Adrenal gland (tissue), 12 donors: Measurements from ENCODE around the gene MTMR10. TPM values are rescaled to one million over a fixed set of nuclear protein-coding genes. Genes with fewer than 3 reads are reported as not detected.

ENCODE experiments used
- DNase-seq, 7 donors: peaks; one replicate each; pipeline ENCODE4 v3.0.0-alpha.2; 2019 to 2020
- H3K27ac ChIP-seq, 5 donors: fragments of 200-600 bp; sonication (generic) in 4 of 5; 1 replicate in 3 of 5; 2 replicates in 2 of 5; pipeline versions ENCODE4 v1.5.1 to v1.8.0; 2016 to 2020; ENCODE audit warnings: mild to moderate bottlenecking in 1 of 5
- H3K27me3 ChIP-seq: fragments of 200-600 bp; 2 replicates; pipeline ENCODE4 v1.8.0; 2021
- H3K36me3 ChIP-seq, 2 donors: fragments of 200-600 bp; replicated peaks in 1 of 2; 1 replicate in 1 of 2; 2 replicates in 1 of 2; pipeline versions ENCODE4 v1.5.1 to v1.8.0; 2018 to 2022
- H3K4me1 ChIP-seq, 2 donors: fragments of 200-600 bp; replicated peaks in 1 of 2; 1 replicate in 1 of 2; 2 replicates in 1 of 2; pipeline versions ENCODE4 v1.5.1 to v1.8.0; 2018 to 2021
- H3K4me3 ChIP-seq, 4 donors: fragments of 200-600 bp; sonication (generic) in 3 of 4; one replicate each; pipeline ENCODE4 v1.5.1; 2016 to 2018
- H3K9me3 ChIP-seq, 3 donors: fragments of 200-600 bp; sonication (generic) in 1 of 3; replicated peaks in 1 of 3; 1 replicate in 2 of 3; 2 replicates in 1 of 3; pipeline versions ENCODE4 v1.5.1 to v1.8.0; 2016 to 2021
- CTCF ChIP-seq, 6 experiments: fragments of 450-650 bp in 4 of 6; fragments of 200-600 bp in 2 of 6; sonication (generic) in 1 of 6; IDR thresholded peaks; 1 replicate in 5 of 6; 2 replicates in 1 of 6; pipeline versions ENCODE4 v1.5.1 to v1.8.0; 2016 to 2021; ENCODE audit warnings: antibody characterized with exemption in 6 of 6, mild to moderate bottlenecking in 2 of 6, moderate library complexity in 1 of 6
- POLR2A ChIP-seq, 2 donors: fragments of 450-650 bp; IDR thresholded peaks; one replicate each; pipeline ENCODE4 v1.6.1; 2017; ENCODE audit warnings: antibody characterized with exemption in 2 of 2, mild to moderate bottlenecking in 2 of 2, moderate library complexity in 1 of 2
- WGBS, 4 donors: extraction: QIAGEN DNeasy Blood & Tissue Kit in 2 of 4; methylation state at CpG; one replicate each; pipeline versions ENCODE4 v1.1.5 to v1.1.7; 2013 to 2017; 5-methylcytosine and 5-hydroxymethylcytosine counted together
- intact Hi-C, 2 donors: fragments of 100-400 bp; cut with DNase I; formaldehyde crosslinking; loops; one replicate each; pipeline versions ENCODE4 v1.14.1 to v1.15.0; 2022 to 2023
- polyA plus RNA-seq, 3 donors: library from polyadenylated mRNA; stranded (reverse); fragments of 200-250 nt in 2 of 3; fragments of 350-450 nt in 1 of 3; fragmentation: Illumina TruSeq in 1 of 3; extraction: RNeasy Lipid Tissue Mini Kit (QIAGEN cat#74804) in 1 of 3; gene quantifications; one replicate each; pipeline ENCODE4 v1.2.3, GENCODE V29; 2013 to 2014
- small RNA-seq, 2 donors: library from RNA; depleted of rRNA; stranded (forward); fragments of <200 nt; gene quantifications; one replicate each; pipeline ENCODE3, GENCODE V24; 2016
- total RNA-seq, 9 donors: library from RNA; depleted of rRNA in 4 of 9; stranded (reverse); fragments of >200 nt in 4 of 9; fragments of 120-200 nt in 1 of 9; fragmentation: NEBNext Ultra II Directional in 1 of 9; extraction: Animal tissue kit (Norgen Biotek cat#: 25700) in 1 of 9; gene quantifications; one replicate each; pipeline versions ENCODE4 v1.1.0 to v1.2.4, GENCODE V29; 2013 to 2023
- donor health status: healthy with polysubstance abuse.
- donor health status: Bipolar disorder and iron deficiency.
- donor health status: DM: yes; HTN: yes; CAD: no.
- donor health status: DM: no; HTN: no; CAD: no.
- donor health status: DM: no; HTN: no; CAD: no.
- donor health status: DM: yes; HTN: yes; CAD: no.

The MTMR10 gene
- total and polyA plus RNA-seq, 12 donors: 9.2 to 42.7 (median 21.5) TPM

GRCh38 chr15:30889196-30889595 is 102.2 kb downstream of the MTMR10 start:
- DNase-seq: no peak
- intact Hi-C loops: no loop called here
- TF ChIP-seq POLR2A (IDR thresholded peaks at IDR 0.05): no peak
- no peak for TF ChIP-seq CTCF (IDR thresholded peaks at IDR 0.05)
- Histone ChIP-seq H3K36me3 (no peaks in the 10 kb centered on the region), H3K4me1 (no peaks in the 10 kb centered on the region), H3K27me3 (no peaks in the 10 kb centered on the region), H3K9me3 (no peaks in the 10 kb centered on the region), H3K4me3 (no peak overlapping the region), H3K27ac (no peak overlapping the region)
- WGBS, 4 donors: 51 to 75% (median 60%) methylated on average over 4 of the region's 4 CpGs

Small RNA genes lying within 50 kb of the gene (small RNA-seq; reads per million reads assigned to genes)
- gene RNU6-466P: 0 reads per million in 2 donors

Other genes starting within 250 kb of the MTMR10 start
- 10 to 100 TPM in 8 of 9 donors, 1 to 10 TPM in 1; 5.7 to 30.0 (median 18.1) TPM for gene FAN1, start 87.7 kb downstream of the MTMR10 start, total RNA-seq
- 10 to 100 TPM; 15.3 to 21.9 (median 18.6) TPM for gene FAN1, start 87.7 kb downstream of the MTMR10 start, polyA plus RNA-seq
- gene TRPM1, start 110.1 kb upstream of the MTMR10 start, total RNA-seq: not detected
- gene TRPM1, start 110.1 kb upstream of the MTMR10 start, polyA plus RNA-seq: under 1 TPM in 1 of 3 donors, not detected in 2; 0.34 TPM